GM21737 (cell line): Measurements from ENCODE around the gene EEF2K.
"Not testable (repeated sequence)": the region's sequence is repeated elsewhere in the genome, so short reads cannot be mapped to it uniquely, and the experiment has no call there.

ENCODE experiments used
- ATAC-seq: cut with Tn5 transposase; IDR thresholded peaks from one replicate; pipeline ENCODE4 v1.9.1; 2021; ENCODE audit warnings: mild to moderate bottlenecking, moderate library complexity; ENCODE audit not compliant: unreplicated experiment

The EEF2K gene

DNA sequence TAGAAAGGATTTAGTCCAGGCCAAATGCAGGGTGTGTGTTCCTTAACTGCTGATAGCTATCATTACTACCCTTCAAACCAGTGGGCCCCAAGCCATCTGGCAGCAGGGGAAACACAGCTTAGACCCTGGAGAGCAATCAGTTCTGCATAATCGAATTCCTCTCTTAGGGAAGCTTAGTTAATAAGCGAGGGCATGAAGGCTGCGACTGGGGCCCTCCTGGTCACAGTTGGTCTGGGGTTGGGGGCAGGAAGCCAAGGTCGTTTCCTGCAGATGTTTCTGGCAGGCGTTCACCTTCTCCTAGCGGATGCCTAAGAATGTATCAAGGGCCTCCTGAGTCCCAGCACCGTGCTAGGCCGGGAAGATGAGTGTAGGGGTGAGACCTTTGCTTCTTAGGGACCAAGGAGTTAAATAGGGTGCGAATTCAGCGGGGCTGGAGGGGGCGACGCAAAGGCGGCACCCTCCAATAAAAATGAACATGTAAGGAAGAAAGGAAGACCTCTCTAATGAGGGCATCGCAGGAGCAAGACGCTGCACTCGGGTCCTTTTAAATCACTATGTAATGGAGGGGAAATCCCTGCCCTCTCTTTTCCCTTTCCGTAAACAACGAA lies 16.5 kb upstream of the EEF2K start:
- ATAC-seq, result no peak

GRCh38 chr16:22190081-22190775 lies 15.8 kb upstream of the EEF2K start:
- ATAC-seq, result peak; percentile 58

- ATAC-seq, result peak; percentile 44
Measured at GRCh38 chr16:22190776-22191531, 15.1 kb upstream of the EEF2K start.

- ATAC-seq, result no peak
Measured at GRCh38 chr16:22191532-22192260, 14.4 kb upstream of the EEF2K start.

GRCh38 chr16:22192261-22193062 lies 13.6 kb upstream of the EEF2K start:
- ATAC-seq, result no peak

DNA sequence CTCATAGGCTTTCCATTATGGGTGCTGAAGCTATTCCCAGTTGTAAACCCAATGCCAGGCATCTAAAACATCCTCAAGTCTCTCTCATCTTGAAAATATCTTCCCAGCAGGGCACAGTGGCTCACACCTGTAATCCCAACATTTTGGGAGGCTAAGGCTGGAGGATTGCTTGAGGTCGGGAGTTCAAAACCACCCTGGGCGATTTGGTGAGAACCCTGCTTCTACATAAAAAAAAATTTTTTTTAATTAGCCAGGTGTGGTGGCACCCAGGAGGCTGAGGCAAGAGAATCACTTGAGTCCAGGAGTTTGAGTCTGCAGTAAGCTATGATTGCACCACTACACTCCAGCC lies 13.0 kb upstream of the EEF2K start:
- ATAC-seq, result no peak

DNA sequence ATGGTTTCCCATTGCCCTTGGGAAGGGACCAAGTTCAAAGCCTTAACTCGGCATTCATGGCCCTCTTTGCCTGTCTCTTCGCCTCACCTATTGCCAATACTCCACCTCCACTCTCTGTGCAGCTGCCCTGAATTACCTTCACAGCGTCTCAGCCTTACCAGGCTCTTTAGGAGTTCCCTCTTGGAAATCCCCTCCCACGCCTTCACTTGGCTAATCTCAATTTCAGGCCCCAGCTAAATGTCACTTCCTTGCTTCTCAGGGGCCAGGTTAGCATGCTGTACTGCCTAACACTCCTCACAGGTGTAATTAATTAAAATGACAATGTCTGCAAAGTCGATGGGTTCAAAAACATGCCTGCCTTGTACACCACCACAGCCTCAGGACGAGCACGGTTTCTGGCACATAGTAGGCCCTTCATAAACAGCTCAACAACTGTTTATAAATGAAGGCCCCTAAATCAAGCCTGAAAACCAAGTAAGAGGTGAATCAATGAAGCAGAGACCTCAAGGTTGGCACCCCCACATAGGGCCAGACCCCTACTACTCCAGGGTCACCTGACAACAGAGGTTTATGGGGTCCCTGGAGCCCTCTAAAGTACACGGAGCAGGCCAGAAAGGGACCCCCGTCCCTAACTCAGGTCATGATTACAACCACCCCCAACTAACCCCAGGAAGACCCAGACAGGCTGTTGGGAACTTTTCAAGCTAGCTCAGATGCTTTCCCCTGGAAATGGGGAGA lies 11.2 kb upstream of the EEF2K start:
- no peak for ATAC-seq

- ATAC-seq, result no peak
Measured at GRCh38 chr16:22195445-22195694, 10.7 kb upstream of the EEF2K start.

DNA sequence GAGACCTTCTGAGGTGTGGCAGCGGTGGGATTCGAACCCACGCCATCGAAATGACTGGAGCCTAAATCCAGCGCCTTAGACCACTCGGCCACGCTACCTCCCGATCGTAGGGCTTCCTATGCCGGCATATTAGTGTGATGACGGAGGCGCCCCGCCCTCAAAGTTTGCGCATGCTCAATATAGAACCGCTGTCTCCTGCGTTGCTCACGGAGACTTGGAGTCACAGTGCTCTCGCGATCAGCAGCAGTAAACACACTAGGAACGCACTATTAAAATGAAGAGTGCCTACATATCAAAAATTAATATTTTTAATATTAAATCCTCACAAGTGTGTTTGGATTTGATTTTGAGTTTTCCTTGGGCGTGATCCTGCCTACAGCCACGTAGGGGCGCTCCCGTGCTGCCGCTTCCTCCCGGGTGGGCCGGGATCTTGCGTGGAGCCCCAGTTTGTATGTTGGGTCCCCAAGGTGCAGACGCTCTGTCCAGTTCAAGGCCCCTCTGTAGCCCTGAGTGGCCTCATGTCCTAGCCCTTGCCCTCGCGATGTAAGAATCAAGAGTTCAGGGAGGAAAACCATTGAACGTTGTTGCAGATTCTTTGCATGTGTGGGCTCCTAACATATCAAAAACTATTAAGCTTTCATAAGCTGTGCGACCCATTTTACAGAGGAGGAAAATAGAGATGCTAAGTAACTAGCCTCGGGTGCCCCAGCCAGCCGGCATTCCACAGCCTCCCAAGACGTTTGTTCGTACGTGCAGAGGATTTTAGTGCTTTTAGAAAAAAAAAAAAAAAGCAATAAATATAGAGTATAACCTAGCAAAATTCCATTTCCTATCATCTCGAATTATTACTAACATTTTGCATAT lies 10.2 kb upstream of the EEF2K start:
- ATAC-seq, result peak; percentile 27

DNA sequence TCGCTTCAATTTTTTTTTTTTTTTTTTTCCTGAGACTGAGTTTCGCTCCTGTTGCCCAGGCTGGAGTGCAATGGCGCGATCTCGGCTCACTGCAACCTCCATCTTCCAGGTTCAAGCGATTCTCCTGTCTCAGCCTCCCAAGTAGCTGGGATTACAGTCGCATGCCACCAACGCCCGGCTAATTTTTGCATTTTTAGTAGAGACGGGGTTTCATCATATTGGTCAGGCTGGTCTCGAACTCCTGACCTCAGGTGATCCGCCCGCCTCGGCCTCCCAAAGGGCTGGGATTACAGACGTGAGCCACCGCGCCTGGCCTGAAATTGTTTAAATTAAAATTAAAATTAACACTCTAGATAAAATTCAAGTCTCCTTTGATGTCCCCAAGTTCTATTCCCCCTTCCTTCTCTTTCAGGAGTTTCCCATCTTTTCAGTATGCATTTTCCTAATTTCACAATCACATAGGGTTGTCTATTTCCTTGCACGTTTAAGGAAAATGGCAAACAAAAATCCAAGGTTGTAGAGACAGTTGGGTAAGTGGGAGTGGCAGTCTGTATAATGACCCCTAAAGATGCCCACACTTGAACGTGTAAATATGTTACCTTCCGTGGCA lies 9.4 kb upstream of the EEF2K start:
- ATAC-seq, result not testable (repeated sequence)

GRCh38 chr16:22198547-22199293 lies 7.4 kb upstream of the EEF2K start:
- no peak for ATAC-seq

- ATAC-seq, result no peak
Measured at GRCh38 chr16:22202261-22202637, 3.8 kb upstream of the EEF2K start.

- no peak for ATAC-seq
Measured at GRCh38 chr16:22203091-22203490, 3.0 kb upstream of the EEF2K start.

- ATAC-seq, result no peak
Measured at GRCh38 chr16:22204091-22204655, 1.9 kb upstream of the EEF2K start.

DNA sequence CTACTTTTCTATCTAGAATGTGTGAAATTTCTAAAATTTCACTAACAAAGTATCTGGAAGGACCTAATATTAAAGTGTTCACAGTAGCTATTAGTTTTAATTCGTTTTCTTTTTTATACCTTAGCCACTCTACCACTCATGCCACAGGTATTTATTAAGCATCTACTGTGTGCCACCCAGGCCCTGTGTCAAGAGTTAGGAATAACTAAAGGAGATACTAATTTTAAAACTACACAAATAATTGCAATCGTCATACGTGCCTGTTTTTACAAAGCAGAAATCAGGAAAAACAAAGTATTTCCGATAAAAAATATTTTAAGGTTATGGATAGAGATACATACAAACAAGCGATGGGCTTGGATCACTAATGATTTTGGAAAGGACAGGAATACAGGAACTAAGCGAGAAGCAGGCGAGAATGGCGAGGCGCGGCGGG lies 483 bp upstream of the EEF2K start:
- no peak for ATAC-seq

- peak; percentile 56 for ATAC-seq
Measured at GRCh38 chr16:22206842-22207714, 1.0 kb downstream of the EEF2K start.
